Measurements from ENCODE around the gene B9D1.
"Not testable (repeated sequence)": the region's sequence is repeated elsewhere in the genome, so short reads cannot be mapped to it uniquely, and the experiment has no call there.

The B9D1 gene

DNA sequence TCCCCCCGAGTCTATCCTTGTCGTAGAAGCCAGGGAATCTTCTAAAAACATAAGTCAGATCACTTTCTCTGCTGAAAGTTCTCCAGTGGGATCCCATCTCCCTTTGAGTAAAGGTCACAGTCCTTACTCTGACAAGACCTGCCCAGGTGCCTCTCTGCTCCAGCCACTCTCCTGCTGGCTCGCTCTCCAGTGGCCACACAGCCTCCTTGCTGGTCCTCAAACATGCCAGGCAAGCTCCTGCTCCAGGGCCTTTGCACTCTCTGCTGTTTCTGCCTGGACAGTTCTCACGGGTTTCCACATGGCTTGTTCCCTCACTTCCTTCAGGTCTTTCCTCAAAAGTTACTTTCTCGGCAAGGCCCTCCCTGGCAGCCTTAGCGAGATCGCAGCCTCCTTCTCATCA is 3.4 kb downstream of the B9D1 start:
- in situ Hi-C loops (cut with HindIII; ENCODE audit: low pct_unique_long_range_greater_than_20kb, low sequenced_read_pairs) = no loop called here
- no peak for DNase-seq (ENCODE audit: low read depth in 1 of 2, low spot score in 1 of 2)
- TF ChIP-seq JUND (IDR thresholded peaks at IDR 0.05; ENCODE audit: low read depth) = no peak

DNA sequence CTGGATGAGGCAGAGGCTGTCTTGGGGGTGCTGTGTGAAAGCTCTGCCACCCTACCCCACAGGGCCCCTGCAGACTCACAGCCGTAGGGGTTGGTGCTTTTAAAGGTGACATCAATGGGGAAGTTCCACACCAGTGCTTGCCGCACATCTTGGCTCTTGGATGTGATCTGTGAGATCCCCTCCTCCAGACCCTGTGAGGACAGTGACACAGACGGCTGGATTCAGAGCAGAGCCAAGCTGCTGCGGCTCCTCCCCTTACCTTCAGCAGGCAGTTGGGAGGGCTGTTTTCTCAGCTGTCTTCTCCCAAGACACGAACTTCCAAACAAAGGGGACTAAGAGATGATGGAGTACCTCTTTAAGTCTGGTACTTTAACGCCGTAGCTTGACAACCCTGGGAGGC is 4.8 kb downstream of the B9D1 start:
- TF ChIP-seq JUND (IDR thresholded peaks at IDR 0.05; ENCODE audit: low read depth) = no peak
- in situ Hi-C loops (cut with HindIII; ENCODE audit: low pct_unique_long_range_greater_than_20kb, low sequenced_read_pairs) = no loop called here
- DNase-seq (ENCODE audit: low read depth in 1 of 2, low spot score in 1 of 2) = no peak

DNA sequence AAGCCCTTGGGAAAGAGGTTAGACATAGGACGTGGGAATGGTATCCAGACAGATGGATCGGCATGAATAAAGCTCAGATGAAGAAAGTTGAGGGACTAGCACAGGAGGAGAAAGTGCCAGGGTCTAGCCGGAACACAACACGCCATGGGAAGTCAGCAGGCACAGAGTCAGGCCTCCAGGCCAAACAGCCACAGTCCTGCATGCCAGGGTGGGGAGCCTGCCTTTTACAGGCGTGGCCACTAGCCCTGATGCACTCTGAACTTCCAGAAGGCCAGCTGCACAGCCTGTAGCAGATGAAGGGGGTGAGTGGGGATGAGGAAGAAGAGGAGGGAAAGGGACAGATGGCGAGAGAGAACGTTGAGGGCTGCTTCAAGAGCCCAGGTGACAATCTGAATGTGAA is 5.2 kb downstream of the B9D1 start:
- TF ChIP-seq JUND (IDR thresholded peaks at IDR 0.05; ENCODE audit: low read depth) = no peak
- no peak for DNase-seq (ENCODE audit: low read depth in 1 of 2, low spot score in 1 of 2)
- in situ Hi-C loops (cut with HindIII; ENCODE audit: low pct_unique_long_range_greater_than_20kb, low sequenced_read_pairs) = no loop called here

DNA sequence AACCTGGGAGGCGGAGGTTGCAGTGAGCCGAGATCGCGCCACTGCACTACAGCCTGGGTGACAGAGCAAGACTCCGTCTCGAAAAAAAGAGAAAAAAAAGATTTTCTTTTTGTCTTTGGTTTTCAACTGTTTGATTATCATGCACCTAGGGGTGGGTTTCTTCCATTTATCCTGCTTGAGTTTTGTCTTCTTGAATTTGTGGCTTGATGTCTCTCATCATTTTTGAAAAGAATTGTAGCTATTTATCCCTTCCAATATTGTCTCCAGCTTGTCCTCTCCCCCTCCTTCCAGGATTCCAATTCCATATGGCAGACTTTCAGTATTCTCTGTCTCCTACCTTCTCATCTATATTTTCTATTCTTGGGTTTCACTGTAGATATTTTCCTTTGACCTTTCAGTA is 7.8 kb downstream of the B9D1 start:
- in situ Hi-C loops (cut with HindIII; ENCODE audit: low pct_unique_long_range_greater_than_20kb, low sequenced_read_pairs) = no loop called here
- no peak for TF ChIP-seq JUND (IDR thresholded peaks at IDR 0.05; ENCODE audit: low read depth)
- no peak for DNase-seq (ENCODE audit: low read depth in 1 of 2, low spot score in 1 of 2)

DNA sequence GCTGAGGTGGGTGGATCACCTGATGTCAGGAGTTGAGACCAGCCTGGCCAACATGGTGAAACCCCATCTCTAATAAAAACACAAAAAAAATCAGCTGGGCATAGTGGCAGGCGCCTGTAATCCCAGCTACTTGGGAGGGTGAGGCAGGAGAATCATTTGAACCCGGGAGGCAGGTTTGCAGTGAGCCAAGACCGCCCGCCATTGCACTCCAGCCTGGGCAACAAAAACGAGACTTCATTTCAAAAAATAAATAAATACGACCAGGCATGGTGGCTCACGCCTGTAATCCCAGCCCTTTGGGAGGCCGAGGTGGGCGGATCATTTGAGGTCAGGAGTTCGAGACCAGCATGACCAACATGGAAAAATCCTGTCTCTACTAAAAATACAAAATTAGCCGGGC is 9.1 kb downstream of the B9D1 start:
- DNase-seq (ENCODE audit: low read depth in 1 of 2, low spot score in 1 of 2); in situ Hi-C loops (cut with HindIII; ENCODE audit: low pct_unique_long_range_greater_than_20kb, low sequenced_read_pairs): not testable (repeated sequence)

- no peak for TF ChIP-seq JUND (IDR thresholded peaks at IDR 0.05; ENCODE audit: low read depth)
- DNase-seq (ENCODE audit: low read depth in 1 of 2, low spot score in 1 of 2) = no peak
- in situ Hi-C loops (cut with HindIII; ENCODE audit: low pct_unique_long_range_greater_than_20kb, low sequenced_read_pairs) = no loop called here
Observed at GRCh38 chr17:19348806-19349205, 13.7 kb downstream of the B9D1 start.

- TF ChIP-seq JUND (IDR thresholded peaks at IDR 0.05; ENCODE audit: low read depth) = no peak
- DNase-seq (ENCODE audit: low read depth in 1 of 2, low spot score in 1 of 2) = no peak
- in situ Hi-C loops (cut with HindIII; ENCODE audit: low pct_unique_long_range_greater_than_20kb, low sequenced_read_pairs) = no loop called here
Observed at GRCh38 chr17:19348081-19348650, 14.4 kb downstream of the B9D1 start.

DNA sequence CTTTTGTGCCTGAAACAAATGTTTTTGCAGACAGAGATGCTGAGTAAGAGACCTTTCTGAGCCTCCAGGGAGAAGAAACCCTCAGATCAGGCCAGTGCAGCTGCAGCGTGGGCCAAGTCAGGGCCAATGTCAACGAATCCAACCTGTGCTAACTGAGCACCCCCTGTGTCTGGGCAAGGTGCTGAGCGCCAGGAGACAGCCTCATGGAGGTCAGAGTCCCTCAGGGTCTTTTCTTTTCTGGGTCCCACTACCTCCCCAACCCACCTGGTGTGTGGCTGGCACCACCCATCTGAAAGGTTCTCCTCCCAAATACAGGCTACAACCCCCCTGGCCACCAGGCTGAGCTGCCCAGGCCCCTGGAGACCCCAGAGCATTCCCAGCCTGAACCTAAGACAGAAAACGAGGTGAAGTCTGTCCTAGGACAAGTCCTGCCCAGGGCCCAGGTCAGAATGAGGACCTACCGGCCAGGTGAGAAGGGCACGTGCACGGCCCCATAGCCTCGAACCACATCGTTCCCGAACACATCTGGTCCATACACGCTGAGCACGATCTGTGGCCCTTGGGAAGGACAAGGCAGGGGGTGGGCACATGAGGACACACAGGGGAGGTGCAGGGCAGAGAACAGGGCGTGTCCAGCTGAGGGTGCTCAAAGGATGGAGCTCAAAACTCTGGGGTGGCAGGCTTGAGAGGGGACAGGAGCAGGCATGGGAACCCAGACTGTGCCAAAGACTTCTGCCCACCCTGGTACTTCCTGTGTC is 15.0 kb downstream of the B9D1 start:
- in situ Hi-C loops (cut with HindIII; ENCODE audit: low pct_unique_long_range_greater_than_20kb, low sequenced_read_pairs) = no loop called here
- TF ChIP-seq JUND (IDR thresholded peaks at IDR 0.05; ENCODE audit: low read depth) = no peak
- no peak for DNase-seq (ENCODE audit: low read depth in 1 of 2, low spot score in 1 of 2)

DNA sequence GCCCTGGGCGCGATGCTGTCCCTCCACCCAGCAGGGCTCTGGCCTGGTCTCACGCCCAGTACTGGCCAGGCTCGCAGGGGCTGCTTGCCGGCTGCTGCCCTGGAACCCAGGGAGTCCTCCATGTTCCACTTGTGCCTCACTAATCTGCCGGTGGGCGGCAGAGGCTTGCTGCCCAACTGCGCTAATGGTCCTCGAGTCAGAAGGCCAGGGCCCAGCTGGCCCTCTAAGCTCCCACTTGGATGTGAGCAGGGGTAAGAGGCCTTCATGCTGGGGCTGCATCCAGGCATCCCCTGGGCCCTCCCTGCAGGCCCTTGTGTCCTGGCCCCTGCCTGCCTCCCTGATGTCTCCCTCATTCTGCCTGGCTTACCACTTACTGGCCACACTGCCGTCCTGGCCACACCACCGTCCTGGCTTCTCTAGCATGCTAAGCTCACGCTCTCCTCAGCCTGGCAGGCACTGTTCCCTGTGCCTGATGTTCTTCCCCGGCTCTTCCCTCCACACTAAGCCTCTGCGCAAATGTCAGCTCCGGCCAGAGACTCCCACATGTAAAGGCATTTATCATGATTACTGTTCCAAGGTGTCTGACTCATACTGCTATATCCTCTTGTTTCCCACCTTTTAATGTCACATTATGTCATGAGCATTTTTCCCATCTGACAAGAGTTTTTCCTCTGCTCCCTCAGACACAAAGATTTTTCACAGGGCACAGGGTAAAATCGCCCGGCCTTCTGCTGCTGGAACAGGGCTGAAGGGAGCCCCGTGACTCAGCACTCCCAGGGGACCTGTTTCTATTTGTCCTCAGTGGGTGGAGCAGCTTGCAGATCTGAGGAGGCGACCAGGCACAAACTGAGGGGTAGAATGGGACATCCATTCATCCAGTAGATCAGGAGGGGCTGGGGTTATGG is 15.9 kb downstream of the B9D1 start:
- in situ Hi-C loops (cut with HindIII; ENCODE audit: low pct_unique_long_range_greater_than_20kb, low sequenced_read_pairs) = no loop called here
- DNase-seq (ENCODE audit: low read depth in 1 of 2, low spot score in 1 of 2) = no peak
- no peak for TF ChIP-seq JUND (IDR thresholded peaks at IDR 0.05; ENCODE audit: low read depth)

DNA sequence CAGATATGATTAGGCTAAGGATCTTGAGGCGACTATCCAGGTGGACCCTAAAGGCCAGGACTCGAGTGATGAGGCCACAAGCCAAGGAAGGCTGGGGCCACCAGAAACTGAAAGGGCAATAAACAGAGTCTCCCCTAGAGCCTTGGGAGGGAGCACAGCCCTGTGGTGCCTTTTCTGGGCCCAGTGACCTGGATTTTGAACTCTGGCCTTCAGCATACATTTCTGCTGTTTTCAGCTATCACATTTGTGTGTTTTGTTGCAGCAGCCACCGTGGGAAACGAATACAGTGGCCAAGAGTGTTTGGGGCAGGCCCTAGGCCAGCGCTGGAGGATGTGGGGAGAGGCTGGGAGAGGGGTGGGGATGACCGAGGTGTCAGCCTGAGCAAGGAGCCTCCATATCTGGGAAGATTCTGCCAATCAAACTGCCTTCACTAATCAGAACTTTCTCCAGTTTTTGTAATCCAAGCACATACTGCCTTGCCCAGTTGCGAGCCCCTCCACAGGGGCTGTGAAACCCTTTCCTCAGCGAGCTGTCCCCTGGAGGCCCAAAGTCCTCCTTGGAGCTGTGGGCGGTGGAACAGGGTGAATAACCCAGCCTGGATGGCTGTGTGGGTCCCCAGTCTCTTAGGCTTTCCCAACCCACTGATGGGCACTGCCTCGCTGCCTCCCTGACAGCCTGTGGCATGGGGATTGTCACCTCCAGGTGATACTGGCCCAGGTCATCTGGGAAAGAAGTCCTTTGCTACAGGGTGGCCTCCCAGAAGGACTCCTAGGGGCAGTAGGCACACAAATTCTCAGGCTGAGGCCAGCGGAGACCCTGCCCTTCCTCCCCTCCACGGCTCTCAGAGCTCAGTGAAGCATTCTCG is 16.8 kb downstream of the B9D1 start:
- no peak for DNase-seq (ENCODE audit: low read depth in 1 of 2, low spot score in 1 of 2)
- in situ Hi-C loops (cut with HindIII; ENCODE audit: low pct_unique_long_range_greater_than_20kb, low sequenced_read_pairs) = no loop called here
- TF ChIP-seq JUND (IDR thresholded peaks at IDR 0.05; ENCODE audit: low read depth) = no peak

DNA sequence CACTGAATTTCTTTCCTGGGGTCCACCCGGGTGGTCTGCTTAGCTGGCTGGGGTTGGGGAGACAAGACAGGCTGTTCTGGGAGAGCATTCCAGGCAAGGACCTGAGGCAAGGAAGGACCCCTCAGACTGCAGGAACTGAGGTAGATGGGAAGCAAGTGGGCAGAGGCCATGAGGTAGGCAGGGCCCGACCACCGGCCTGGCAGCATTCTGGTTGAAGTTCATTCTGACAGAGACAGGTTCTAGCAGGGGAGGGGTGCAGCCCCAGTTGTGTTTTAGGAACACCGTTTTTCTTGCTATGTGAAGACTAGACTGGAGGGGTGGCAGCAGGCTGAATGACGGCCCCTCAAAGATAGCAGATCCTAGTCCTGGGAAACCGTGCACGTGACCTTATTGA is 17.5 kb downstream of the B9D1 start:
- in situ Hi-C loops (cut with HindIII; ENCODE audit: low pct_unique_long_range_greater_than_20kb, low sequenced_read_pairs) = no loop called here
- TF ChIP-seq JUND (IDR thresholded peaks at IDR 0.05; ENCODE audit: low read depth) = no peak
- DNase-seq (ENCODE audit: low read depth in 1 of 2, low spot score in 1 of 2) = no peak

DNA sequence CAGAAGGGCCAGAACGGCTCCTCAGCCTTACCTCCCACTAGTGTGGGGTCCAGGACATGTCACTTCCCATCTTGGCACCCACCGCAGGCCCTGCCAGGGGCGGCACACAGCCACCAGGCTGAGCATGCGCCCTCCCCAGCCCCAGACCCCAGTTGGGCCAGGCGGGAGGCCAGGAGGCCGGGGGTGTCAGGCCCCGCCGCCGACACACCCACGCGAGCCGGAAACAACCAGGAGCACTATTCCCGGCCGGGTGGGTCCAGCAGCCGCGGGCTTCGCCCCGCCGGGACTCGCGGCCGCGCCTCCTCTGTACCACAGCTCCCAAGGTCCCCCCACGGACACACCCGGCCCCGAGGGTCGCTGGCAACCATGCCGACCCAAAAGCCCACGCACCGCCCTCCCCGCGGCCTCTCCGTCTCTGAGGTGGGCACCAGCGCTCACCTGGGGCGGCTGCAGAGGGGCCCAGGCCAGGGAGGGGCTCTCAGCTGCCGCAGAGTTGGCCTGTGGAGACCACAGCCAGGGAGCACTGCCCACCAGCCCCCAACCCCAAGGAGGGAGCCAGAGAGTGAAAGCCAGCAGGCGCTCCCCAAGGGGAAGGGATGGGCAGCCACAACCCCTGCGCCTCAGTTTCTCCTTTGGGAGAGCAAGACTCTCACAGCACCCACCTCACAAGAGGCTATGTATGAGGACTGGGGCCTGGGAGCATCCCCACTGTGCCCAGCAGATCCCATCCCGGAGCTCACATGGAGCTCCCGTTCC is 18.0 kb downstream of the B9D1 start:
- in situ Hi-C loops (cut with HindIII; ENCODE audit: low pct_unique_long_range_greater_than_20kb, low sequenced_read_pairs) = no loop called here
- no peak for TF ChIP-seq JUND (IDR thresholded peaks at IDR 0.05; ENCODE audit: low read depth)
- no peak for DNase-seq (ENCODE audit: low read depth in 1 of 2, low spot score in 1 of 2)

Measured in T47D (cell line).